ENCODE data around the gene CHMP2A.

The CHMP2A gene

DNA sequence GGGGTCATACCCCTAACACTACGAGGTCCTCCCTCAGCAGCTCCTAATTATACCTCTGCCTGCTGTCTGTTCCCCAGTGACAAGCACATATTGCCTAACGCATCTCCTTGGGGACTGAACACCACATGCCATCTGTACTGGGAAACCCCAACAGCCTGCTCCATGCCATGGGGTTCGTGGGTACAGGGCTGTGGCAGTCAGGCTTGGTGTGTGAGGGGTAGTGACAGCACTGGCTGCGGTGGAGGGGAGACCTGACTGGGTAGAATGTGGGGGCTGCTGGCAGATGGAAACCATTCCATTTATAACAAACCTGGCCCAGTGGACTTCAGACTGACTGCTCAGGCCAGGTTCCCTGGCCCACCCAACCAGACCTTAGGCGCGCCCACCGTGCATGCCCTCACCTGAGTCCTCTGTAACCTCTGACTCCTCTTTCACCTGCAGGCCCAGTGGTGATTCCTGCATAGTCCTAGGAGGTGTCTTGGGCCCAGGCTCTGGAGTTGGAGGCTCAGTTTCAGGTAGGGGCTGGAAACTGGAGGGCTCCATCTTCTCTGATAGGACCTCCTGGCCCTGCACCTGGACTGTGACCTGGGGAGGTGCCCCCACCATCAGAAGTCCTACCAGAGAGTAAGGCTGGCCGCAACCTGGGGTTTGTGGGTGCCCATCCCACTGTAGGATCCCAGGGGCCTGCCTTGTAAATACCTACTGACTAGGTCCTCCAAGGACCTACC is 15.2 kb upstream of the CHMP2A start:
- DNase-seq (ENCODE audit: low spot score), result no peak

- DNase-seq (ENCODE audit: low spot score), result no peak
Observed at GRCh38 chr19:58569191-58569942, 14.5 kb upstream of the CHMP2A start.

DNA sequence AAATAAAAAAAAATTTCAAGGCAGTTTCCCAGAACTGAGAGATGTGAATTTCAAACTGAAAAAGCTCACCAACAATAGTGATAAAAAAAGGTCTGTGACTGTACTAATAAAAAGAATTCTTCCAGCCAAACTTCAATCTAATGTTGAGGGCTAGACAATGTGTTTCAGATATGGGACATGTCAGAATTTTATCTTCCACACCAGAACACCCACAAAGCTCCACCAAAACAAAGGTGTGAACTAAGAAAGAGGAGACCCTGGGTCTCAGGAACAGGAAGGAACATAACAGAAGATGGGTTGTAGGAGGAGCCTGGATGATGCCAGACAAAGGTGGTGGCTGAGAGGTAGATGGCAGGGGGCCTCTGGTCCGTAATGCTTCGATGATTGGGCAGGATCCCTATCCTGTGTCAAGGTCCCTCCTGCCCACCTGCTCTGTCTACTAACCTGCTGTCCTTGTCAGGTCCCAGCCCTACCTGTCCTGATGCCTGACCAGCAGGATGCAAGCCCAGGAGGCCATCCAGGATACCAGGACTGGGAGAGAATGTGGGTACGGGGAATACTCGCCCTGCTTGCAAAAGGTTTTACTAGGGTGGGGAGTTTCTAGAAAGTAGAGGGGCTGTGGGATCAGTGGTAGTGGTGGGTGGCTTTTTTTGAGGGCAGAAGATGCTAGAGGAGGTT is 13.7 kb upstream of the CHMP2A start:
- DNase-seq (ENCODE audit: low spot score), result no peak

DNA sequence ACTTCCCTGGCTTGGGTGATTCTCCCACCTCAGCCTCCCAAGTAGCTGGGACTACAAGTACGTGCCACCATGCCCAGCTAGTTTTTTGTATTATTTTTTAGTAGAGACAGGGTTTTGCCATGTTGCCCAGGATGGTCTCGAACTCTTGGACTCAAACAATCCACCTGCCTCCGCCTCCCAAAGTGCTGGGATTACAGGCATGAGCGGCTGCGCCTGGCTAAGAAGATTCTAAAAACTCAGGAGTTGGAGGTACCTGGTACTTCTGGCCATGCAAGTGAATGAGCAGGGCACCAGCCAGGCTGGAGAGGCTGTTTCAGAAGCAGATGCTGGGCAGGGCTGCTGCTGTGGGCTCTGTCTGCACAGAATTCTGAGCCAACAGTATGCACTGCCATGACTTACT is 12.1 kb upstream of the CHMP2A start:
- no peak for DNase-seq (ENCODE audit: low spot score)

DNA sequence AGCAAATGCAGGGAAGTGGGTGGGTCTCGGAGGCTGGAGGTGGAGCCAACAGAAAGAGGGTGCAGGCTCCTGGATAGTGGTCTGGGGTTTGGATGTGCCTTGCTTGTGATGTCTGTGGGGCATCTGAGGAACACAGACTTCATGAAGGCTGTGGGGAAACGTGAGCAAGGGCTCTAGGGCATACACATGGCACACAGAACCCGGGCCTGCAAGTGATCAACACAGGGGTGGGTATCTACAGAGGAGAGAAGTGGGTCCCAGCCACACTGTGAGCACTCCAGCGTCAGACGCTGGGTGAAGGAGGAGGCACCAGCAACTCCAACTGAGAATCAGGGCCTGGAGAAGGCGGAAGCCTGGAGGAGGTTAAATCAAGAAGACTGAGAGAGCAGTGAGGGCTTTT is 8.9 kb upstream of the CHMP2A start:
- no peak for DNase-seq (ENCODE audit: low spot score)

DNA sequence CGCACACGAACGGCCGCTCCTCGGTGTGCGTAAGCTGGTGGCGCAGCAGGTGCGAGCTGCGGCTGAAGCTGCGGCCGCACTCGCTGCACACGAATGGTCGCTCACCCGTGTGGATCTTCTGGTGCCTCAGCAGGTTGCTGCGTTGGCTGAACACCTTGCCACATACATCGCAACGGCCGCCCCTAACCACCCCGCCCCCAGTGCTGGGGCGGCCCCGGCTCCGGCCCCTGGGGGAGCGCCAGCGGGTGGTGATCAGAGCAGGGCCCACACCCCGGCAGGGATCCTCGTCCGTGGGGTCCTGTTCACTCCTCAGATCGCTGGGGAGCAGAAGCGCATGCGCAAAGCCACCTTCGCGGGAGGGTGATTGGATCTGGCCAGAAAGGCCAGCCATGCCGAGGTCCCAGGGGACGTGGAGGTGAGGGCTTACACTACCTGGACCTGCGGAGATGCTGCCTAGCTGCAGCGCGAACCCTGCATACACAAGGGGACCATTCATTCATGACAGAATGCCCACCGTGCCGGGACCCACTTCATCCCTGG is 8.2 kb upstream of the CHMP2A start:
- DNase-seq (ENCODE audit: low spot score), result peak; percentile 28

DNA sequence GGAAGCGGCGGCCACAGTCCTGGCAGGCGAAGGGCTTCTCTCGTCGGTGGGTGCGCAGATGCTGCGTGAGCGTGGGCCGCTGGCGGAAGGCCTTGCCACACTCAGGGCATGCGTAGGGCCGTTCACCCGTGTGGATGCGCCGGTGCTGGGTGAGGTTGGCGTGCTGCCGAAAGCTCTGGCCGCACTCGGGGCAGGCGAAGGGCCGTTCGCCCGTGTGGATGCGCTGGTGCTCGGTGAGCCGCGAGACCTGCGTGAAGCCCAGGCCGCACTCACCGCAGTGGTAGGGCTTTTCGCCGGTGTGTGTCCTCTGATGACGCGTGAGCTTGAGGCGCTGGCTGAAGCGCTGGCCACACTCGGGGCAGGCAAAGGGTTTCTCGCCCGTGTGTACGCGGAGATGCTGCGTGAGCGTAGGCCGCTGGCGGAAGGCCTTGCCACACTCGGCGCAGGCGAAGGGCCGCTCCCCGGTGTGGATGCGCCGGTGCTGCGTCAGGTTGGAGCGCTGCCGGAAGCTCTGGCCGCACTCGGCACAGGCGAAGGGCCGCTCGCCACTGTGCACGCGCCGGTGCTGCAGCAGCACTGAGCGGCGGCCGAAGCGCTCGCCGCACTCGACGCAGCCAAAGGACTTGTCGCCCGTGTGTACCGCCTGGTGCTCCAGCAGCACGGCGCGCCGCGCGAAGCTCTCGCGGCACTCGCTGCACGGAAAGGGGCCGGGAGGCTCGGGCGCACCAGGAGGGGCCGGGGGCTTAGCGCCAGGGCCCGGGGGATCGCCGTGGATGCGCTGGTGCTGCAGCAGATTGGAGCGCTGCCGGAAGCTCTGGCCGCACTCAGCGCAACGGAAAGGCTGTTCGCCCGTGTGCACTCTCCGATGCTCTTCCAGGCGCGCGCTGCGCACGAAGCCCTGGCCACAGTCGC is 7.5 kb upstream of the CHMP2A start:
- no peak for DNase-seq (ENCODE audit: low spot score)

GRCh38 chr19:58561373-58562121 is 6.6 kb upstream of the CHMP2A start:
- DNase-seq (ENCODE audit: low spot score), result no peak

- DNase-seq (ENCODE audit: low spot score), result no peak
Observed at GRCh38 chr19:58560921-58561320, 6.0 kb upstream of the CHMP2A start.

GRCh38 chr19:58560007-58560887 is 5.3 kb upstream of the CHMP2A start:
- no peak for DNase-seq (ENCODE audit: low spot score)

DNA sequence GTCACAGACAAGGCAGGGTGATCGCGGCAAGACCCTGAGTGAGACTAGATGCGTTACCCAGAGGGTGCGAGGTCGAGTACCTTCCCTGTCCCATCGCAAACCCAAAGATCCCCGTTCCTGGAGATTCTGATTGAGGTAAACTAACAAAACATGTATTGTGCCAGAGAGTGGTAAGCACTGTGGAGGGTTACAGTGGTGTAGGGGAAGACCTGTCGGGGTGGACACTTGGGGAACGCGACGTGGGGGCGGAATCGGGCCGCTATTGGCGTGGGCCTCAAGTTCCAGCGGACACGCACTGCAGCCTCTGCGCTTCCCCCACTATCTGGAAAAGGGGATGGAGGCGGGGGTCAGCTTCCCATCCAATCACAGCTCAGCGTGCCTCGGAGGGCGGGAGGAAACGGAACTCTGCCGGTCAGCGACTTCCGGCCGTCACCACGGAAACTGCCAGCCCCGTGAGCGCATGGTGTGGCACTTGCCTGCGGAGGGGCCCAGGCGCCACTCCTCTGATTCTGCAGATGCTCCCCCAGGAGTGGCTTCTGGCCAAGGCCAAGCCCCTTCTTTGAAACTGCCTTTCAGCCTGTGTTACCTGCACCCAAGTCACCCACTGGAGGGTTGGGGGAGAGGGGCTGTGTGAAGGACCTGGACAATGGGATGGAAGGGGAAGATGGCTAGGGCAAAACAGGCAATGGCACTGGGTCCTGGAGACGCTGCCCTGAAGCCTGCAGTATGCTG is 4.5 kb upstream of the CHMP2A start:
- peak; percentile 93 for DNase-seq (ENCODE audit: low spot score)

GRCh38 chr19:58558623-58559274 is 3.8 kb upstream of the CHMP2A start:
- DNase-seq (ENCODE audit: low spot score), result peak; percentile 93

- DNase-seq (ENCODE audit: low spot score), result no peak
Observed at GRCh38 chr19:58558066-58558622, 3.2 kb upstream of the CHMP2A start, which contains the start of gene UBE2M. TSS of gene UBE2M (minus strand) at chr19:58558611. CDS start at chr19:58558381, 230 bp downstream.

- DNase-seq (ENCODE audit: low spot score), result no peak
Observed at GRCh38 chr19:58557221-58558065, 2.5 kb upstream of the CHMP2A start.

DNA sequence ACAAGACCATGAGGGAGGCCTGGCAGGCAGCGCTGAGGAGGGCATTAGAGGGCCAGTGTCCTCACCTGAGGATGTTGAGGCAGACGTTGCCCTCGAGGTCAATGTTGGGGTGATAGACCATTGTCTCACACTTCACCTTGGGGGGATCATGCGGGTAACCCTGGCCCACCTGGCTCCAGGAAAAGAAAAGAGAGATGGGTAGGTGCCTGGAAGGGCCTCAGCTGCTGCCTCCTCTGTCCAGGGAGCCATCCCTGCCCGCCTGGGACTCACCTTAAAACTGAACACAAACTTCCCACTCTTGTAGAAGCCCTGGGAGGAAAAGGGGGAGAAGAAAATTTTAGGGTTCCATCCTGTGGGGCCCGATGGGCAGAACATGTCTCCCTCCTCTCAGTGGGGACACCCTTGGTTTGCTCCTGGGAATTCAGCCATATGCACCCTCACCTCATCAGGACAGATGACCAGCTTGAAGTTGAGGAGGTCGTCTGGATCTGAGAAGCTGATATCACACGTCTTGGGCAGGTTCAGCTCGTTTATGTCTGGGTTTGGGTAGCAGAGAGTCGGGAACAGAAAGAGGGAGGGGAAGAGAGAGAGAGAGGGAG is 1.8 kb upstream of the CHMP2A start:
- no peak for DNase-seq (ENCODE audit: low spot score)

GRCh38 chr19:58555920-58556621 is 1.2 kb upstream of the CHMP2A start:
- DNase-seq (ENCODE audit: low spot score), result no peak
